Measurements from ENCODE around the gene CTDSP2.

- TF ChIP-seq CTCF (IDR thresholded peaks at IDR 0.05 in 2 of 3, conservative IDR thresholded peaks at IDR 0.05 in 1 of 3; ENCODE audit: control insufficient read depth in 2 of 3, extremely low read depth in 1 of 3, insufficient read depth in 1 of 3, low read depth in 3 of 3, low read length in 3 of 3) (no peak), ZNF207 (IDR thresholded peaks at IDR 0.05; ENCODE audit: borderline replicate concordance) (no peak), MXI1 (IDR thresholded peaks at IDR 0.05; ENCODE audit: low read depth, low read length) (no peak), POLR2AphosphoS5 (IDR thresholded peaks at IDR 0.05; ENCODE audit: low read length) (no peak), MLLT1 (IDR thresholded peaks at IDR 0.05) (no peak), MAX (IDR thresholded peaks at IDR 0.05; ENCODE audit: low read depth, low read length) (no peak), RFX5 (IDR thresholded peaks at IDR 0.05; ENCODE audit: low read depth, low read length) (no peak), CEBPB (IDR thresholded peaks at IDR 0.05; ENCODE audit: borderline replicate concordance in 1 of 2, low read depth in 2 of 2, low read length in 2 of 2) (no peak), EZH2 (IDR thresholded peaks at IDR 0.05; ENCODE audit: borderline replicate concordance, control insufficient read depth, low read depth, low read length) (no peak)
These were observed 45.6 kb downstream of the CTDSP2 start for GRCh38 chr12:57800965-57801364.
